GM12878 (cell line): ENCODE results near the gene GAGE12D.
"Not testable (repeated sequence)": the region's sequence is repeated elsewhere in the genome, so short reads cannot be mapped to it uniquely, and the experiment has no call there.

Experiments
- BHLHE40 ChIP-seq, 2 experiments: fragments of 450-650 bp in 1 of 2; IDR thresholded peaks; 2 replicates each; pipeline ENCODE4 v1.6.1; 2011 to 2017; ENCODE audit warnings: low read depth in 2 of 2, borderline replicate concordance in 1 of 2, improper control_type of control experiment in 1 of 2, low read length in 1 of 2, mild to moderate bottlenecking in 1 of 2
- RAD21 ChIP-seq: IDR thresholded peaks from 2 replicates; pipeline ENCODE4 v1.6.1; 2011; ENCODE audit warnings: mild to moderate bottlenecking, low read depth, low read length, moderate library complexity; ENCODE audit not compliant: insufficient read depth
- RBBP5 ChIP-seq: fragments of 200-600 bp; sonication (generic); conservative IDR thresholded peaks from 2 replicates; pipeline ENCODE4 v1.6.1; 2016

- not testable (repeated sequence) for TF ChIP-seq BHLHE40 (IDR thresholded peaks at IDR 0.05; ENCODE audit: borderline replicate concordance in 1 of 2, low read depth in 2 of 2, low read length in 1 of 2); RBBP5; RAD21
These were observed 48.4 kb downstream of the GAGE12D start for GRCh38 chrX:49589769-49590478.
